Osteocyte (in vitro differentiated cells): ENCODE results near the gene PCDH12. TPM values are rescaled to one million over a fixed set of nuclear protein-coding genes. Genes with fewer than 3 reads are reported as not detected.

Experiments
- DNase-seq: peaks from one replicate; pipeline ENCODE4 v3.0.0; 2021; ENCODE audit warnings: mixed read lengths; ENCODE audit not compliant: unreplicated experiment; ENCODE audit errors: extremely low spot score
- H3K27ac Mint-ChIP-seq: one replicate; pipeline ENCODE4 v1.8.0; 2021; ENCODE audit warnings: mild to moderate bottlenecking, mixed read lengths; ENCODE audit not compliant: unreplicated experiment
- H3K27me3 Mint-ChIP-seq: one replicate; pipeline ENCODE4 v1.8.0; 2021; ENCODE audit warnings: mixed read lengths; ENCODE audit not compliant: unreplicated experiment
- H3K36me3 Mint-ChIP-seq: one replicate; pipeline ENCODE4 v1.8.0; 2021; ENCODE audit warnings: mixed read lengths; ENCODE audit not compliant: unreplicated experiment
- H3K4me1 Mint-ChIP-seq: one replicate; pipeline ENCODE4 v1.8.0; 2021; ENCODE audit warnings: mixed read lengths; ENCODE audit not compliant: unreplicated experiment
- H3K4me3 Mint-ChIP-seq: one replicate; pipeline ENCODE4 v1.8.0; 2021; ENCODE audit warnings: mild to moderate bottlenecking, moderate library complexity, mixed read lengths; ENCODE audit not compliant: unreplicated experiment
- H3K9me3 Mint-ChIP-seq: one replicate; pipeline ENCODE4 v1.8.0; 2021; ENCODE audit warnings: mixed read lengths; ENCODE audit not compliant: unreplicated experiment
- total RNA-seq: library from RNA; stranded (reverse); gene quantifications from 2 replicates; pipeline ENCODE4 v1.2.1, GENCODE V29; 2021
- TF ChIP-seq, protein P1 (sequence below): fragments of 200-600 bp; sonication (generic); IDR thresholded peaks from 2 replicates; pipeline ENCODE4 v1.5.0; 2021; ENCODE audit warnings: antibody characterized with exemption, mild to moderate bottlenecking, moderate library complexity

Gene PCDH12
- total RNA-seq, 1 donor from 2014 or later = not detected

DNA sequence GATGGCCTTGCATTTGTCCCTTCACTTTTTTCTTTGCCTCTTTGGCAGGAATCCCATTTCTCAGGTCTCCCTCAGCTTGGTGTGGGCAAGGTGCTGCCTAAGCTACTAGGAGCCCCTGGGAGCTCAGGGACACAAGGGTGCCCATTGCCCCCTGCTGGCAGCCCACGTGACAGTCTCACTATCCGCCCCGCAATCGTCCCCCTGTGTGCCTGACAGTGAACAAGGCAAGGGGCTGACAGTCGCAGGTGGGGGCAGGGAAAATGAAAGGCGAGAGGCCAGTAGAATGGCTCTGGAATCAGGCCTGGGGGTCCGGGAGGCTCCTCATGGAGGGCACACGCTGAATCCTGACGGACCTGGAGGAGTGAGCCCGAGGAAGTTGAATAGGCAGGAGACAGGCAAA lies 2.0 kb upstream of the PCDH12 start:
- no peak overlapping the region for H3K27ac Mint-ChIP-seq
- TF ChIP-seq, protein P1, sequence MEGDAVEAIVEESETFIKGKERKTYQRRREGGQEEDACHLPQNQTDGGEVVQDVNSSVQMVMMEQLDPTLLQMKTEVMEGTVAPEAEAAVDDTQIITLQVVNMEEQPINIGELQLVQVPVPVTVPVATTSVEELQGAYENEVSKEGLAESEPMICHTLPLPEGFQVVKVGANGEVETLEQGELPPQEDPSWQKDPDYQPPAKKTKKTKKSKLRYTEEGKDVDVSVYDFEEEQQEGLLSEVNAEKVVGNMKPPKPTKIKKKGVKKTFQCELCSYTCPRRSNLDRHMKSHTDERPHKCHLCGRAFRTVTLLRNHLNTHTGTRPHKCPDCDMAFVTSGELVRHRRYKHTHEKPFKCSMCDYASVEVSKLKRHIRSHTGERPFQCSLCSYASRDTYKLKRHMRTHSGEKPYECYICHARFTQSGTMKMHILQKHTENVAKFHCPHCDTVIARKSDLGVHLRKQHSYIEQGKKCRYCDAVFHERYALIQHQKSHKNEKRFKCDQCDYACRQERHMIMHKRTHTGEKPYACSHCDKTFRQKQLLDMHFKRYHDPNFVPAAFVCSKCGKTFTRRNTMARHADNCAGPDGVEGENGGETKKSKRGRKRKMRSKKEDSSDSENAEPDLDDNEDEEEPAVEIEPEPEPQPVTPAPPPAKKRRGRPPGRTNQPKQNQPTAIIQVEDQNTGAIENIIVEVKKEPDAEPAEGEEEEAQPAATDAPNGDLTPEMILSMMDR = peak; percentile 14
- no peaks in the 10 kb centered on the region for H3K9me3 Mint-ChIP-seq

DNA sequence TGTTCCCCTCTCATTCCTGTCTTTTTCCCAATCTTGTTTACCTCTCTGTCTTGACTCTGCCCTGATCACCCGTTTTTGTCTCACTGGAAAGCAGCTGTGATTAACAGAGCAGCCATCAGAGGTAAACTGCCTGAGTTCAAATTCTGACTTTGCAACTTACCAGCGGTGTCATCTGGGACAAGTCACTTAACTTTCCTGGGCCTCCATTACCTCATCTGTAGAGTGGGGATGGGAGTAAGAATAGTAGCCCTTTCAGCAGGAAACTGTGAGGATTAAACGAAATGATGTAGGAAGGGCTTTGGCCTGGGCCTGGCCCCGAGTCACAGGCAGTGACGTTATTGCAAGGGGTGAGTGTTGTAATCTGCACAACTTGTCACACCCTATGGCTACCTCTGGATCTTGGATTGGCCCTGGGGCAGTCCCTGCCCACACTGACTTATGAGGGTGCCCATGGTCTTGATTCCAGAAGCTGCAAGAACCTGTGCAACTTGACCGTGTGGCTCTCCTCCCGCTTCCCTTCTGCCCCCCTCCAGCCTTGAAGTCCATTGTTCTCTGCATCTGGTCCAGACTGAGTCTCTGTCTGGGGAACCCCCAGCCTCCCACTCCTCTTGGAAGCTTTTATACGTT lies 657 bp upstream of the PCDH12 start:
- Mint-ChIP-seq H3K9me3 (no peaks in the 10 kb centered on the region), H3K4me3 (no peak overlapping the region), H3K36me3 (no peaks in the 10 kb centered on the region), H3K27ac (no peak overlapping the region), H3K4me1 (peaks cover 5% of the 10 kb centered on the region), H3K27me3 (no peaks in the 10 kb centered on the region)
- no peak for DNase-seq
- TF ChIP-seq, protein P1 = no peak

More for the DNA sequence above, 2.0 kb upstream of the PCDH12 start:
- H3K4me1 Mint-ChIP-seq = peaks cover 5% of the 10 kb centered on the region
- H3K36me3 Mint-ChIP-seq = no peaks in the 10 kb centered on the region
- H3K27me3 Mint-ChIP-seq = no peaks in the 10 kb centered on the region
- DNase-seq = no peak
- H3K4me3 Mint-ChIP-seq = no peak overlapping the region

DNA sequence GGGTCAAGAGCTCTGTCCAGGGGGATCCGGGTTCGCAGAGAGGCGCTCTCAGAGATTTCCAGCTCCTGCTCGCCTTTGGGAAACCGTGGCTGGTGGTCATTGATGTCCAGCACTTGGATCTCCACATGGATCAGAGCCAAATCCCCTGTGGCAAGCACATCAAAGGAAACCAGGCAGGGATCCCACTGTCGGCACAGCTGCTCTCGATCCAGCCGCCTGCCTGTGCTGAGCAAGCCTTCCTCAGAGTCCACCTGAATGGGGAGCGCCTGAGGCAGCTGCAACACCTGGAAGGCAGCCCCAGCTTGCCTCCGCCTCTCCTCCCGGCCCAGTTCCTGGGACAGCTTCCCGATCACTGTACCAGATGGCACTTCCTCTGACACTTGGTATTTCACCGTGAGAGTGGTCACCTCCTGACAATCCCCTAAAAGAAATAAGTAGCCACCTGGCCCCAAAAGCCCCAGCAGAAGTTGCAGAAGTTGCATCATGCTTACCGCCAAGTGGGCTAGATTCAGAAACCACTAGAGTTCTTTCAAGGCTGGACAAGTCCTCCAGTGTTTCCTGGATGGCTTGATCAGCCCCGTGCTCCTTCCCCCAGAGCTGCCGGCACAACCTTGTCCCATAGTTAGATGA lies 520 bp downstream of the PCDH12 start:
- Mint-ChIP-seq H3K4me1 (peaks cover 5% of the 10 kb centered on the region), H3K27me3 (no peaks in the 10 kb centered on the region), H3K9me3 (no peaks in the 10 kb centered on the region), H3K4me3 (no peak overlapping the region), H3K36me3 (no peaks in the 10 kb centered on the region), H3K27ac (no peak overlapping the region)
- TF ChIP-seq, protein P1 = no peak
- DNase-seq = no peak

DNA sequence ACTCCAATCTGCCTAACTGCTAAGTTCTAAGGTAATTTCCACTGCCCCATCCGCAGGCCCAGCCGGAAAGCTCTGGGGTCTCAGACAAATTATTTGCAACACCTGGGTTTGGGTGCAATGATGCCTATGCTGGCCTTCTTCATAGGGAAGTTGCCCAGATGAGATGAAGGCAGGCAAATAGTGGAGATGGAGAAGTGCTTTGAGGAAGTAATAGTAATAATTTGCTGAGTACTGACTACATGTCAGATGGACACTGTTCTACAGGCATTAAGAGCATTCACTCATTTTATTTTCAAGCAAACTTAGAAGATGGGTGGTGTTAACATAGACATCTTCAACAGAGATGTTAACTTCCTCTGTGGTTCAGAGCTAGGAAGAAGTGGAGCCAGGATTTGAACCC lies 3.8 kb downstream of the PCDH12 start:
- Mint-ChIP-seq H3K9me3 (no peaks in the 10 kb centered on the region), H3K27me3 (peaks cover 10% of the 10 kb centered on the region), H3K36me3 (no peaks in the 10 kb centered on the region), H3K4me3 (no peak overlapping the region), H3K4me1 (no peaks in the 10 kb centered on the region), H3K27ac (no peak overlapping the region)
- TF ChIP-seq, protein P1 = no peak
- DNase-seq = no peak

DNA sequence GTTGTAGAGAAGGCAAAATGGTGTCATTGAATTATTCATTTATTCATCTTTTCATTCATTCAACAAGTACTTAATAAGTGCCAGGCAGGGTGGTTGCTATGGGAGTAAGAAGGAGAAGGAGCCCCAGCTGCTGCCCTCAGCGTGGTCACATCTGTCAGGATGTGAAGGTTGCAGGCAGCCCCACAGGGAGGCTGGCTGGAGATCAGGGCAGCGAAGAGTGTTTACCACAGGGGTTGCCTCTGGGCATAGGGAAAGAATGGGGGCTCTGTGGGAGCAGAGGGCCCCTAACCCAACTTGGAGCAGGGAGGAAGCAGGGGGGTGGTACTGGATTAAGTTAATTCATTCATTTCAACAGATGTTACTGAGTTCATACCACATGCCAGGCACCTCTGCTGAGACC lies 6.0 kb downstream of the PCDH12 start:
- no peak overlapping the region for H3K4me3 Mint-ChIP-seq
- H3K27me3 Mint-ChIP-seq = peaks cover 10% of the 10 kb centered on the region
- H3K9me3 Mint-ChIP-seq = no peaks in the 10 kb centered on the region
- no peak for DNase-seq
- H3K27ac Mint-ChIP-seq = no peak overlapping the region
- TF ChIP-seq, protein P1 = no peak
- no peaks in the 10 kb centered on the region for H3K4me1 Mint-ChIP-seq
- no peaks in the 10 kb centered on the region for H3K36me3 Mint-ChIP-seq
